Mesothelial cell of epicardium (in vitro differentiated cells): ENCODE data around the gene S100PBP. TPM values are rescaled to one million over a fixed set of nuclear protein-coding genes. Genes with fewer than 3 reads are reported as not detected.

Source experiments
- DNase-seq, 2 experiments: peaks; one replicate each; pipeline ENCODE4 v3.0.0; 2021; ENCODE audit warnings: low spot score in 2 of 2; ENCODE audit not compliant: unreplicated experiment in 2 of 2
- H3K27ac Mint-ChIP-seq: 2 replicates; pipeline ENCODE4 v1.8.0; 2021; ENCODE audit warnings: mixed read lengths
- H3K27me3 Mint-ChIP-seq: 2 replicates; pipeline ENCODE4 v1.8.0; 2021; ENCODE audit warnings: low read depth, mixed read lengths
- H3K36me3 Mint-ChIP-seq: 2 replicates; pipeline ENCODE4 v1.8.0; 2021; ENCODE audit warnings: mixed read lengths
- H3K4me1 Mint-ChIP-seq: 2 replicates; pipeline ENCODE4 v1.8.0; 2021; ENCODE audit warnings: mixed read lengths
- H3K4me3 Mint-ChIP-seq: 2 replicates; pipeline ENCODE4 v1.8.0; 2021; ENCODE audit warnings: mild to moderate bottlenecking, moderate library complexity, mixed read lengths
- H3K9me3 Mint-ChIP-seq: 2 replicates; pipeline ENCODE4 v1.8.0; 2021; ENCODE audit warnings: mixed read lengths
- total RNA-seq: library from RNA; stranded (reverse); gene quantifications from 3 replicates; pipeline ENCODE4 v1.2.1, GENCODE V29; 2021
- TF ChIP-seq, protein P1 (sequence below): fragments of 200-600 bp; sonication (generic); IDR thresholded peaks from one replicate; pipeline ENCODE4 v1.5.0; 2021; ENCODE audit warnings: antibody characterized with exemption; ENCODE audit not compliant: unreplicated experiment

The S100PBP gene
- total RNA-seq, 1 donor from 2014 or later = 66.8 TPM

DNA sequence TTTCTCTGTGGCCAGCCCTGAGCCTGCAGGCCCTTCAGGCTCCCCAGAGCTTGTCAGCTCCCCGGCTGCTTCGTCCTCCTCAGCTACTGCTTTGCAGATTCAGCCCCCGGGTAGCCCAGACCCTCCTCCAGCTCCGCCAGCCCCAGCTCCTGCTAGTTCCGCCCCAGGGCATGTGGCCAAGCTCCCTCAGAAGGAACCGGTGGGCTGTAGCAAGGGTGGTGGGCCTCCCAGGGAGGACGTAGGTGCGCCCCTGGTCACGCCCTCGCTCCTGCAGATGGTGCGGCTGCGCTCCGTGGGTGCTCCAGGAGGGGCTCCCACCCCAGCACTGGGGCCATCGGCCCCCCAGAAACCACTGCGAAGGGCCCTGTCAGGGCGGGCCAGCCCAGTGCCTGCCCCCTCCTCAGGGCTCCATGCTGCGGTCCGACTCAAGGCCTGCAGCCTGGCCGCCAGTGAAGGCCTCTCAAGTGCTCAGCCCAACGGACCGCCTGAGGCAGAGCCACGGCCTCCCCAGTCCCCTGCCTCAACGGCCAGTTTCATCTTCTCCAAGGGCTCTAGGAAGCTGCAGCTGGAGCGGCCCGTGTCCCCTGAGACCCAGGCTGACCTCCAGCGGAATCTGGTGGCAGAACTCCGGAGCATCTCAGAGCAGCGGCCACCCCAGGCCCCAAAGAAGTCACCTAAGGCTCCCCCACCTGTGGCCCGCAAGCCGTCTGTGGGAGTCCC, 45.7 kb upstream of the S100PBP start:
- no peaks in the 10 kb centered on the region for H3K9me3 Mint-ChIP-seq
- H3K36me3 Mint-ChIP-seq = peaks cover 18% of the 10 kb centered on the region
- H3K4me1 Mint-ChIP-seq = peaks cover 47% of the 10 kb centered on the region
- no peaks in the 10 kb centered on the region for H3K27me3 Mint-ChIP-seq
- no peak overlapping the region for H3K27ac Mint-ChIP-seq
- TF ChIP-seq, protein P1, sequence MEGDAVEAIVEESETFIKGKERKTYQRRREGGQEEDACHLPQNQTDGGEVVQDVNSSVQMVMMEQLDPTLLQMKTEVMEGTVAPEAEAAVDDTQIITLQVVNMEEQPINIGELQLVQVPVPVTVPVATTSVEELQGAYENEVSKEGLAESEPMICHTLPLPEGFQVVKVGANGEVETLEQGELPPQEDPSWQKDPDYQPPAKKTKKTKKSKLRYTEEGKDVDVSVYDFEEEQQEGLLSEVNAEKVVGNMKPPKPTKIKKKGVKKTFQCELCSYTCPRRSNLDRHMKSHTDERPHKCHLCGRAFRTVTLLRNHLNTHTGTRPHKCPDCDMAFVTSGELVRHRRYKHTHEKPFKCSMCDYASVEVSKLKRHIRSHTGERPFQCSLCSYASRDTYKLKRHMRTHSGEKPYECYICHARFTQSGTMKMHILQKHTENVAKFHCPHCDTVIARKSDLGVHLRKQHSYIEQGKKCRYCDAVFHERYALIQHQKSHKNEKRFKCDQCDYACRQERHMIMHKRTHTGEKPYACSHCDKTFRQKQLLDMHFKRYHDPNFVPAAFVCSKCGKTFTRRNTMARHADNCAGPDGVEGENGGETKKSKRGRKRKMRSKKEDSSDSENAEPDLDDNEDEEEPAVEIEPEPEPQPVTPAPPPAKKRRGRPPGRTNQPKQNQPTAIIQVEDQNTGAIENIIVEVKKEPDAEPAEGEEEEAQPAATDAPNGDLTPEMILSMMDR = no peak
- DNase-seq = peak in 1 of 2 experiments; percentile 69
- H3K4me3 Mint-ChIP-seq = no peak overlapping the region

DNA sequence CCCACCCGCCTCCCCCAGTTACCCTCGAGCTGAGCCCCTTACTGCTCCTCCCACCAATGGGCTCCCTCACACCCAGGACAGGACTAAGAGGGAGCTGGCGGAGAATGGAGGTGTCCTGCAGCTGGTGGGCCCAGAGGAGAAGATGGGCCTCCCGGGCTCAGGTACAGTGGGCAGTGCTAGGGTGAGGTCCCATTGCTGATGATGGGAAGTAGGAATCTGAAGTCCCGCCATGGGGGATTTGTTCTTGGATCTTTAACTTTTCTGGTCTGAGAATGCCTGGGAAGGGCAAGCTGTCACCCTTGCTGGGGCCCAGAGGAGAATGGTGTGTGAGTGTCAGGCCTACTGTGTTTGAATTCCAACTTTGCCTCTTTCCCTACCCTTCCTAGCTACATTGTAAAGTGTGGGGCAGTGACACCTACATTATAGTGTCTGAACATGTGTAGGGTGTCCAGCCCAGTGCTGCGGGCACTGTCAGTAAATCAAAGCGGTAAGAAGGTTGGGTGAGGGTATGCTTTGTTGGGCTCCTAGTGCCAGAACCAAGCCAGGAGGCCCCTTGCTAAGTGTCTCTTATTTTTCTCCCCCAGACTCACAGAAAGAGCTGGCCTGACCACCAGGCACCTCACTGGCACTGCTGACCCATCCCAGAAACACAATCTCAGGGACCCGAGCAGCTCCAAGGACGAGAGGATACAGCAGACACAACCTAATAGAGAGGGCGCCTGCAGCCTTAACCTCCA, 45.0 kb upstream of the S100PBP start:
- DNase-seq = no peak
- Mint-ChIP-seq H3K27me3 (no peaks in the 10 kb centered on the region), H3K27ac (peak overlapping the region; percentile 54), H3K4me1 (peaks cover 40% of the 10 kb centered on the region), H3K9me3 (no peaks in the 10 kb centered on the region), H3K36me3 (peaks cover 18% of the 10 kb centered on the region), H3K4me3 (no peak overlapping the region)
- TF ChIP-seq, protein P1 = no peak

DNA sequence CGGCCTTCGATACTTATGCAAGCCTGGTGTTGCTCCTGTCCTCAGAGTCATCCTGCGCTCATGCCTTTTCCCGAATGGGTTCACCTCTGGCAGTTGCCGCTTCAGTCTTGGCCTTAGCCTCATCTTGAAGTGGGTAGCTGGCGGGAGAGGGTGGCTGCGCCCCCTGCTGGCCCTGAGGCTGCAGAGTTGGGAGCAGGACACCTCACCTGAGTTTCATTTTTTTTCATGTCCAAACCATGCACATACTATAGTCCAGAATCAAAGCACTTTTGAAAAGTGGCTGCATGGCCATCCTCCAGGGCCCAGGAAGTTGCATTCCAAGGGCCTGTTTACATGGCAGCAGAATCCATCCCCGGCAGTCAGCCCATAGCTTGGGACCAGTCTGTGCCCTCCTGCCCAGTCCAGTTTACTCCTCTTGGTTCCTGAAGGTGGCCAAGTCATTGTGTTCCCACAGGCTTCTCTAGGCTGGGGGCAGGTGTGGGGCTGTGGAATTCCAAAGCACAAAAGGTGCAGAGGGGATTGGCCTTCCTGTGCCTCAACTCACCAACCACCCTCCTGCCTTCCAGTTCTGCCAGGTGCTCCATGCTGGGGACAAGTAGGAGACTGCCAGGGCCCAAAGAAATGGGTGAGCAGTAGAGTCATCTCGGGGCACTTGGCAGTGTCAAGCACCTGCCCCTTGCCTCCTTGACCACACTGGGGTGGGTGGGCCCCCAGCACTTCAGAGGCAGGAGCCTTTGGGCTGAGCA, 44.3 kb upstream of the S100PBP start:
- Mint-ChIP-seq H3K27ac (peak overlapping the region; percentile 54), H3K9me3 (no peaks in the 10 kb centered on the region), H3K27me3 (no peaks in the 10 kb centered on the region), H3K36me3 (peaks cover 25% of the 10 kb centered on the region), H3K4me1 (peaks cover 33% of the 10 kb centered on the region), H3K4me3 (no peak overlapping the region)
- DNase-seq = peak; percentile 66 to 89
- TF ChIP-seq, protein P1 = peak; percentile 92

DNA sequence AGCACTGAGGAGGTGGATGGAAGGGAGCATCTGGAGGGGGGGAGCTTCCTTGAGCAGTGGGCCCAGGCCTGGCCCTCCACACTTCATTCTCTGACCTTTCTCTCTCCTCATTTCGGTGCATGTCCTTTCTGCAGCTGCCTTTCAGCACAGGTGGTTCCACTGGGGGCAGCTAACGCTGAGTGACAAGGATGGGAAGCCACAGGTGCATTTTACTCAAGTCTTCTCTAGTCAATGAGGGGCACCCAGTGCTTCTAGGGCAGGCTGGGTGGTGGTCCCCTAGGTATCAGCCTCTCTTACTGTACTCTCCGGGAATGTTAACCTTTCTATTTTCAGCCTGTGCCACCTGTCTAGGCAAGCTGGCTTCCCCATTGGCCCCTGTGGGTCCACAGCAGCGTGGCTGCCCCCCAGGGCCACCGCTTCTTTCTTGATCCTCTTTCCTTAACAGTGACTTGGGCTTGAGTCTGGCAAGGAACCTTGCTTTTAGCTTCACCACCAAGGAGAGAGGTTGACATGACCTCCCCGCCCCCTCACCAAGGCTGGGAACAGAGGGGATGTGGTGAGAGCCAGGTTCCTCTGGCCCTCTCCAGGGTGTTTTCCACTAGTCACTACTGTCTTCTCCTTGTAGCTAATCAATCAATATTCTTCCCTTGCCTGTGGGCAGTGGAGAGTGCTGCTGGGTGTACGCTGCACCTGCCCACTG, 43.5 kb upstream of the S100PBP start:
- Mint-ChIP-seq H3K4me3 (no peak overlapping the region), H3K9me3 (no peaks in the 10 kb centered on the region), H3K27ac (peak overlapping the region; percentile 86), H3K4me1 (peaks cover 32% of the 10 kb centered on the region), H3K36me3 (peaks cover 27% of the 10 kb centered on the region), H3K27me3 (no peaks in the 10 kb centered on the region)
- no peak for DNase-seq
- TF ChIP-seq, protein P1 = no peak

DNA sequence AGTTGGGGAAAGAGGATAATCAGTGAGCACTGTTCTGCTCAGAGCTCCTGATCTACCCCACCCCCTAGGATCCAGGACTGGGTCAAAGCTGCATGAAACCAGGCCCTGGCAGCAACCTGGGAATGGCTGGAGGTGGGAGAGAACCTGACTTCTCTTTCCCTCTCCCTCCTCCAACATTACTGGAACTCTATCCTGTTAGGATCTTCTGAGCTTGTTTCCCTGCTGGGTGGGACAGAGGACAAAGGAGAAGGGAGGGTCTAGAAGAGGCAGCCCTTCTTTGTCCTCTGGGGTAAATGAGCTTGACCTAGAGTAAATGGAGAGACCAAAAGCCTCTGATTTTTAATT, 43.0 kb upstream of the S100PBP start:
- no peaks in the 10 kb centered on the region for H3K9me3 Mint-ChIP-seq
- peaks cover 28% of the 10 kb centered on the region for H3K36me3 Mint-ChIP-seq
- TF ChIP-seq, protein P1 = no peak
- DNase-seq = no peak
- peak overlapping the region; percentile 86 for H3K27ac Mint-ChIP-seq
- no peak overlapping the region for H3K4me3 Mint-ChIP-seq
- no peaks in the 10 kb centered on the region for H3K27me3 Mint-ChIP-seq
- H3K4me1 Mint-ChIP-seq = peaks cover 28% of the 10 kb centered on the region
